Upper lobe of left lung (tissue), 4 donors: ENCODE data around the gene TMEM200C.

Experiments used
- POLR2A ChIP-seq, 4 donors: fragments of 450-650 bp; IDR thresholded peaks; one replicate each; pipeline ENCODE4 v1.5.1; 2016 to 2017; ENCODE audit warnings: antibody characterized with exemption in 4 of 4, mild to moderate bottlenecking in 2 of 4
- POLR2AphosphoS5 ChIP-seq, 2 donors: sonication (generic); formaldehyde crosslinking; IDR thresholded peaks; one replicate each; pipeline ENCODE4 v1.5.1; 2017; ENCODE audit warnings: antibody characterized with exemption in 2 of 2
- TF ChIP-seq, protein P1 (sequence below), 6 experiments: fragments of 450-650 bp in 4 of 6; fragments of 200-600 bp in 2 of 6; sonication (generic) in 2 of 6; IDR thresholded peaks; one replicate each; pipeline ENCODE4 v1.5.1; 2016 to 2019; ENCODE audit warnings: antibody characterized with exemption in 6 of 6

DNA sequence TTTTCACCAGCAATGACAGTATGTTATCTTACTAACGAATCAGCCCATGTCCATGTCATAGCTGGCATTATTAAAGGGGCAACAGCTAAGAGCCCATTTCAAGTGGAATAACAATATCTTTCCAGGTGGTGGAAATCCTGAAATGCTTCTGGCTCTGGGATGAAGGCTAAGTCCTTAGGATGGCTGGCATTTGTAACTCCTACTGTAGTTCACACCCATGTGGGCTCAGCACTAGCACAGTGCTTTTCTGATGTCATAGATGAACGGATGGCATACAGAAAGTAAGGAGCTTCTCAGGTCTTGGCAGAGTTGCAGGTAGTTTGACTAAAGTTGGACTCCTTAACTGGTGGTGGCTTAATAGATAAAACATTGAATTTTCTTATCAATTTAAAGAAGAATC lies 10.0 kb downstream of the TMEM200C start:
- TF ChIP-seq, protein P1, sequence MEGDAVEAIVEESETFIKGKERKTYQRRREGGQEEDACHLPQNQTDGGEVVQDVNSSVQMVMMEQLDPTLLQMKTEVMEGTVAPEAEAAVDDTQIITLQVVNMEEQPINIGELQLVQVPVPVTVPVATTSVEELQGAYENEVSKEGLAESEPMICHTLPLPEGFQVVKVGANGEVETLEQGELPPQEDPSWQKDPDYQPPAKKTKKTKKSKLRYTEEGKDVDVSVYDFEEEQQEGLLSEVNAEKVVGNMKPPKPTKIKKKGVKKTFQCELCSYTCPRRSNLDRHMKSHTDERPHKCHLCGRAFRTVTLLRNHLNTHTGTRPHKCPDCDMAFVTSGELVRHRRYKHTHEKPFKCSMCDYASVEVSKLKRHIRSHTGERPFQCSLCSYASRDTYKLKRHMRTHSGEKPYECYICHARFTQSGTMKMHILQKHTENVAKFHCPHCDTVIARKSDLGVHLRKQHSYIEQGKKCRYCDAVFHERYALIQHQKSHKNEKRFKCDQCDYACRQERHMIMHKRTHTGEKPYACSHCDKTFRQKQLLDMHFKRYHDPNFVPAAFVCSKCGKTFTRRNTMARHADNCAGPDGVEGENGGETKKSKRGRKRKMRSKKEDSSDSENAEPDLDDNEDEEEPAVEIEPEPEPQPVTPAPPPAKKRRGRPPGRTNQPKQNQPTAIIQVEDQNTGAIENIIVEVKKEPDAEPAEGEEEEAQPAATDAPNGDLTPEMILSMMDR (IDR thresholded peaks at IDR 0.05) = no peak
- TF ChIP-seq POLR2A (IDR thresholded peaks at IDR 0.05) = no peak
- no peak for TF ChIP-seq POLR2AphosphoS5 (IDR thresholded peaks at IDR 0.05)
